Hippocampal formation (tissue), 2 donors: ENCODE measurements around the gene ABCF3.

Experiments
- DNase-seq, 2 donors: peaks; one replicate each; lab custom pipeline; 2025; lab: John Stamatoyannopoulos, UW

Gene ABCF3

GRCh38 chr3:184185461-184186183 lies 377 bp upstream of the ABCF3 start:
- peak; percentile 96 to 99 for DNase-seq

GRCh38 chr3:184186902-184187207 lies 856 bp downstream of the ABCF3 start:
- DNase-seq = no peak

- DNase-seq = no peak
Observed at GRCh38 chr3:184188080-184188479, 2.1 kb downstream of the ABCF3 start.

GRCh38 chr3:184189421-184189820 lies 3.4 kb downstream of the ABCF3 start:
- no peak for DNase-seq

- DNase-seq = no peak
Observed at GRCh38 chr3:184192889-184193288, 6.9 kb downstream of the ABCF3 start.

- no peak for DNase-seq
Observed at GRCh38 chr3:184193991-184194539, 8.1 kb downstream of the ABCF3 start.

GRCh38 chr3:184196536-184196935 lies 10.5 kb downstream of the ABCF3 start:
- DNase-seq = no peak

- no peak for DNase-seq
Observed at GRCh38 chr3:184198509-184198908, 12.5 kb downstream of the ABCF3 start.

- no peak for DNase-seq
Observed at GRCh38 chr3:184200825-184201224, 14.8 kb downstream of the ABCF3 start.

GRCh38 chr3:184203526-184203925 lies 17.5 kb downstream of the ABCF3 start:
- DNase-seq = no peak

GRCh38 chr3:184209146-184209923 lies 23.3 kb downstream of the ABCF3 start:
- DNase-seq = no peak

- DNase-seq = no peak
Observed at GRCh38 chr3:184211297-184211696, 25.3 kb downstream of the ABCF3 start.

GRCh38 chr3:184211718-184212117 lies 25.7 kb downstream of the ABCF3 start:
- no peak for DNase-seq

GRCh38 chr3:184218814-184219213 lies 32.8 kb downstream of the ABCF3 start:
- DNase-seq = no peak

- no peak for DNase-seq
Observed at GRCh38 chr3:184222521-184222920, 36.5 kb downstream of the ABCF3 start.

- DNase-seq = no peak
Observed at GRCh38 chr3:184223946-184224345, 37.9 kb downstream of the ABCF3 start.

- DNase-seq = no peak
Observed at GRCh38 chr3:184227481-184227935, 41.5 kb downstream of the ABCF3 start.

GRCh38 chr3:184228376-184229137 lies 42.6 kb downstream of the ABCF3 start:
- DNase-seq = no peak

GRCh38 chr3:184229394-184230080 lies 43.5 kb downstream of the ABCF3 start, which contains the start of gene VWA5B2:
Gene VWA5B2, plus strand, starts transcription at chr3:184229585. Its CDS starts 944 bp downstream, at chr3:184230529.
- DNase-seq = peak in 1 of 2 donors; percentile 15

- no peak for DNase-seq
Observed at GRCh38 chr3:184230081-184230602, 44.1 kb downstream of the ABCF3 start.
